GM18909 (cell line): Measurements from ENCODE around the gene GDPD3.
"Not testable (repeated sequence)": the region's sequence is repeated elsewhere in the genome, so short reads cannot be mapped to it uniquely, and the experiment has no call there.

Source experiments
- ATAC-seq: cut with Tn5 transposase; IDR thresholded peaks from one replicate; pipeline ENCODE4 v1.9.1; 2021; ENCODE audit warnings: mild to moderate bottlenecking; ENCODE audit not compliant: unreplicated experiment, poor library complexity

GDPD3 gene

GRCh38 chr16:30125690-30126089 lies 12.4 kb upstream of the GDPD3 start:
- ATAC-seq: not testable (repeated sequence)

- no peak for ATAC-seq
Observed at GRCh38 chr16:30124985-30125379, 11.6 kb upstream of the GDPD3 start.

- no peak for ATAC-seq
Observed at GRCh38 chr16:30122604-30123160, 9.3 kb upstream of the GDPD3 start.

GRCh38 chr16:30121741-30122571 lies 8.6 kb upstream of the GDPD3 start:
- ATAC-seq: no peak

DNA sequence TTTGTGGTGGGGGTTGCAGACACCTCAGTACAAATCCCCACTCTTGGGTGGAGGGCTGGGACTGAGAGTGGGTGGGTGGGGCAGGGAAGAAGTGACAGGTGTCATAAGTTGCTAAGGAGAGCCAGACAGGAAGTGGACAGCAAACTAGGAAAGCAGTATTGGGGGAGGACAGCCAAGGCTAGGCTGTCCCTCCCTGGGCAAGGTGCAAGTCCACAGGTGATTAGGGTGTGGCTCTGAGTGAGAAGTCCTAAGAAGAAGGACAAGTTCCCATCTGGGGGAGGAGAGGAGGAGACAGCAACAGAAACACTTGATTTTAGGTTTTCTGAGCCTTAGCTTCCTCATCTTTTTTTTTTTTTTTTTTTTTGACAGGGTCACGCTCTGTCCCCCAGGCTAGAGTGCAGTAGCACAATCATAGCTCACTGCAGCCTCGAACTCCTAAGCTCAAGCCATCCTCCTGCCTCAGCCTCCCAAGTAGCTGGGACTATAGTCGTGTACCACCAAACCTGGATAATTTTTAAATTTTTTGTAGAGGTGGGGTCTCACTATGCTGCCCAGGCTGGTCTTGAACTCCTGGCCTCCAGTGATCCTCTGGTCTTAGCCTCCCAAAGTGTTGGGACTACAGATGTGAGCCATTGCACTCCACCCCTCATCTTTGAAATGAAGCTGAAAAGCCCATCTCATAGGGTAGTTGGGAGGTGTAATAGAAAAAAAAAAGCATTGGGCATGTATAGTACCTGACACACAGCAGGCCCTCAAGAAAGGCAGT lies 7.2 kb upstream of the GDPD3 start:
- no peak for ATAC-seq

GRCh38 chr16:30119428-30119827 lies 6.1 kb upstream of the GDPD3 start:
- ATAC-seq: no peak

DNA sequence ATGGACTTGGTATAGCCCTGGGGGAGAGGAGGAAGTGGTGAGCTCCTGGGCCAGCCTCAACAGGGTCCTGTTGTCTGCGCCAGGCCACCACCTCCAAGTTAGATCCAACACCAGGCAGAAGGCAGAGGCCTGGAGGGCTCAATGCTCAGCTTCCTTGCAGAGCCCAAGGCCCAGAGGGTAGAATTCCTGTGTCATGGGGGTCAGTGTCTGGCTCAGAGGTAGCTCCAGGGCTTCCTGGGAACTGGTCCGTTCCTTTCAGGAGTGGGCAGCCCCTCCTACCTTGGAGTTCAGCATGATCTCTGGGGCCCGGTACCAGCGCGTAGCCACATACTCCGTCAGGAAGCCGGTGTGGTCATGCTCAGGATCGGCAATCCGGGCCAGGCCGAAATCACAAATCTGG lies 4.4 kb upstream of the GDPD3 start:
- ATAC-seq: no peak

DNA sequence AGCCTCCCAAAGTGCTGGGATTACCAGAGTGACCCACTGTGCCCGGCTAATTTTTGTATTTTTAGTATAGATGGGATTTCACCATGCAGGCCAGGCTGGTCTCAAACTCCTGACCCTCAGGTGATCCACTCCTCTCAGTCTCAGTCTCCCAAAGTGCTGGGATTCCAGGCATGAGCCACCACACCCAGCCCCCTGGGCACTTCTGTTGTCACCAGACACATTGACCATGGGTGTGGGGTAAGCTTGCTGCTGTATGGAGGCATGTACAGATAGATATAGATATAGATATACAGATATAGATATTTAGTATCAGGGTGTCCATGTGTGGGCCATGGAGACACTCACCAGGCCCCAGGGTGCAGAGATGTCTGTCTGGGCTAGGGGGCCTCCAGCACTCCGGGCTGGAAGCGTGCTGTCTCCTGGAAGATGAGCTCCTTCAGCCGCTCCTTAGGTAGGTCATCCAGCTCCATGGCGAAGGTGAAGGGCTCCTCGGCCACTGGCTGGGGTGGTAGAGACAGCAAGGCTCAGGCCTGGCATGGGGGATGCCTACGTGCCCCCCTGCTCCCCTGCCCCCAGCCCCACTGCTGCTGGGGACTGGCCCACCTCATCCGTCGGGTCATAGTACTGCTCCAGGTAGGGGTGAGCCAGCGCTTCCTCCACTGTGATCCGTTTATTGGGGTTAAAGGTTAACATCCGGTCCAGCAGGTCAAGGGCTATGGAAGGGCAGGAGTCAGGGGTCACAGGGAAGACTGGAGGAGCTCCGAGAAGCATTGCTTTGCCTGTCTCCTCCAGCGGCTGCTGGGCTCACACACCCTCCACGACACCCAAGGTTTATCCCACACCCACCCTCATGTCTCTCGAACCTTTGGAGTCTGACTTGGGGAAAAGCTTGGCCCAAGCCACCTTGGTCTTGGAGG lies 3.2 kb upstream of the GDPD3 start:
- no peak for ATAC-seq

DNA sequence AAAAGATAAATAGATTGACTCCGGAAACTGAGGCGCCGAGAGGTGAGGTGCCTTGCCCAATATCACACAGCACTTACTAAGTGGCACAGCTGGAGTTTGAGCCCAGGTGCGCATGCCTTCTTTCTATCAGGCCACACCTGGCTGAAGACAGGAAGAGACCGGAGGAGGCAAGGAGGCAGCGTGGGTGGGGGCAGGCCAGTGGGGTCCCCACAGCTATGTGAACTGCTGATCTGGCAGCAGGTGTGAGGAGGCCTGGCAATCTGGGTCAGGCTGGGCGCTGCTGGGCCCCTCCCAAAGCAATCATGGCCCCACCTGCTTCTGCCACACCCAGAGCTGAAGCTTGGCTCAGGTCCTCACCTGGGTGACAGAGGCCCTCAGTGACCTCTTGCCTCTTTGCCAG lies 1.9 kb upstream of the GDPD3 start:
- ATAC-seq: no peak

DNA sequence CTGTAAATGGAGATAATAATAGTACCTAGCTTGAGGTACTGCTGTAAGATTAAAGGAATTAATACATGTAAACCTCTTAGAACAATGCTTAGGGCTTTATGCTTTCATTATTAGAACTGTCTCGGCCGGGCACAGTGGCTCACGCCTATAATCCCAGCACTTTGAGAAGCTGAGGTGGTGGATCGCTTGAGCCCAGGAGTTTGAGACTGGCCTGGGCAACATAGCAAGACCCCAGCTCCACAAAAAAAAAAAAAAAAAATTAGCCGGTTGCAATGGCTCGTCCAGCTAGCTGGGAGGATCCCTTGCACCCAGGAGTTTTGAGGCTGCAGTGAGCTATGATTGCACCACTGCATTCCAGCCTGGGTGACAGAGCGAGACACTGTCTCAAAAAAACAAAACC lies 1.5 kb upstream of the GDPD3 start:
- not testable (repeated sequence) for ATAC-seq

DNA sequence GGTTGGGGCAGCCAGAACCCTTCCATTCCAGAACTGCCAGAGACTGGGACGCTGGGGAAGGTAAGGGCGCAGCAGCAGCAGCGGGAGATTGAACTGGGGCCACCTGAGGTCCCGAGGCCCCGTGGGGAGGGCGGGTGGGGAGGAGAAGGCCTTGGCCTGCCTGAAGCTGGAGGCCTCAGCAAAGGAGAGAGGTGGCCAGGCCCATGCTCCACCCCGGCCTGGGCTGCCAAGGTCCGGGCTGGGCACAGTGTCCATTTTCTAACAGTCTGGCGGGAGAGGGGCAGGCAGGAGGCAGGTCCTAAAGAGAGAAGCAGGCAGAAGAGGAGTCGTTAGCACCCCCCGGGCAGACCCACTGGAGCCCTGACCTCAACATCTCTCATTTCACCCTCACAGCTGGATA lies 1.1 kb upstream of the GDPD3 start:
- ATAC-seq: no peak

- no peak for ATAC-seq
Observed at GRCh38 chr16:30113711-30114333, 485 bp upstream of the GDPD3 start.

- ATAC-seq: no peak
Observed at GRCh38 chr16:30112197-30113030, 923 bp downstream of the GDPD3 start.

DNA sequence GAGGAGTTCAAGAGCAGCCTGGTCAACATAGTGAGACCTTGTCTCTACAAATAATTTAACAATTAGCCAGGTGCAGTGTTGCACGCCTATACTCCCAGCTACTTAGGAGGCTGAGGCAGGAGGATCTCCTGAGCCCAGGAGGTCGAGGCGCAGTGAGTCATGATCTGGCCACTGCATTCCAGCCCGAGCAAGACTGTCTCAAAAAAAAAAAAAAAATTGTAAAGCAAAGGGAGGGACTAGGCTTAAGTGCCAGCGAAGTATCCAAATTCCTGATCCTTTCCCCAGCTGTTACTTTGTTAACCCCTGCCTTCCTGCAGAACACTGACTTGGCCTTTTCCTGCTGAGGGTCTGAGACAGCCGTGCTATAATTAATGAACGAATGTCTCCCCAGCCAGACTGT lies 2.7 kb downstream of the GDPD3 start:
- ATAC-seq: no peak

GRCh38 chr16:30108059-30108850 lies 5.1 kb downstream of the GDPD3 start:
- no peak for ATAC-seq

- ATAC-seq: no peak
Observed at GRCh38 chr16:30104492-30104891, 8.8 kb downstream of the GDPD3 start.

DNA sequence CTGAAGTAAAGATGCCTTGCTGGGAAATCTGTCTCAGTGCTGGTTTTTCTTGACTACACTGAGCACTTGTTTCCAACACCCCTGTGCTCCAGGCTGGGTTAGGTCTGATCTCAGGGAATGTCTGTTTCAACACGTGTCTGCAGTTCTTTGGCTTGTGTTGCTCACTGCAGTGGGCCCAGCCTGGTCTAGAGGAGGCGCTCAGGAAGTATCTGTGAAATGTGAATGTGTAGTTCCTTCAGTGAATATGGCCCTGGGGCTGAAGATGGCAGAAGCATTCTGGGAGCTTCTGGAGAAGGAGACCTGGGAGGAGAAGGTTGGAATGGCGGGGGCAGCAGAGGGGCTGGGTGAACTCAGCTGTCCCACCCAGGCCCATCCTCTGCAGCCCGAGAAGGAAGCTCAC lies 9.2 kb downstream of the GDPD3 start:
- ATAC-seq: no peak

DNA sequence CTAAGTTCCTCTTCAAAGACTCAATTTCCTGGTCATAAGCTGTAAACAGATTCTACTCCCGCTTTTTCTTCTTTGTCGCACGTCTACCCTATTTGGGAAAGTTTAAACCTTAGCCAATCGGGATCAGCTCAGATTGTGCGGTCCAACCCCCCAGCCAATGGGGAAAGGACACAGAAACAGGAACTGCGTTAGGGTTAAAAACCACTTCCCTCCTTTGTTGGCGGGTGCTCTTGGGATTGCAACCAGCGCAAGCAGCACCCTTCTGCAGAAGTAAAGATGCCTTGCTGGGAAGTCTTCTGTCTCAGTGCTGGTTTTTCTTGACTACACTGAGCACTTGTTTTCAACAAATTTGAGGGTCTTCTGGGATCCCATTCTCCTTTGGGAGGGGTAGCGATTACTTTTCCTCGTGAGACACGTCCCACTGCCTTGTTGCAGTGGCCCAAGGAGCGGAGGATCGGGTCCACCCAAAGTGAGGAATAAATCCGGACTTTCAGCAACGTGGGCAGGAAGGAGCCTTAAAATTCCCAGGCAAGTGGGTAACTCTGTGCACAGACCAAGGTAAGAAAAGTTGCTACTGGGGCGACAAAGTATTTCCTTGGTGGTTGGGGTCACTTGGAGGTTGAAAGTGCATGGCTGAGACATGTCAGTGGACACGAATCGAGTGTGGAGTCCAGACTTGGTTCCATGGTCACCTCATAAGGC lies 16.3 kb downstream of the GDPD3 start:
- no peak for ATAC-seq
